VCaP (cell line): ENCODE data around the gene SEMA3G.

Source experiments
- H3K27ac ChIP-seq: fragments of 450-650 bp; 2 replicates; pipeline ENCODE4 v1.5.1; 2017
- TF ChIP-seq, protein P1 (sequence below): fragments of 450-650 bp; conservative IDR thresholded peaks from 2 replicates; pipeline ENCODE4 v1.5.1; 2017; ENCODE audit warnings: mild to moderate bottlenecking, moderate library complexity

Gene SEMA3G

DNA sequence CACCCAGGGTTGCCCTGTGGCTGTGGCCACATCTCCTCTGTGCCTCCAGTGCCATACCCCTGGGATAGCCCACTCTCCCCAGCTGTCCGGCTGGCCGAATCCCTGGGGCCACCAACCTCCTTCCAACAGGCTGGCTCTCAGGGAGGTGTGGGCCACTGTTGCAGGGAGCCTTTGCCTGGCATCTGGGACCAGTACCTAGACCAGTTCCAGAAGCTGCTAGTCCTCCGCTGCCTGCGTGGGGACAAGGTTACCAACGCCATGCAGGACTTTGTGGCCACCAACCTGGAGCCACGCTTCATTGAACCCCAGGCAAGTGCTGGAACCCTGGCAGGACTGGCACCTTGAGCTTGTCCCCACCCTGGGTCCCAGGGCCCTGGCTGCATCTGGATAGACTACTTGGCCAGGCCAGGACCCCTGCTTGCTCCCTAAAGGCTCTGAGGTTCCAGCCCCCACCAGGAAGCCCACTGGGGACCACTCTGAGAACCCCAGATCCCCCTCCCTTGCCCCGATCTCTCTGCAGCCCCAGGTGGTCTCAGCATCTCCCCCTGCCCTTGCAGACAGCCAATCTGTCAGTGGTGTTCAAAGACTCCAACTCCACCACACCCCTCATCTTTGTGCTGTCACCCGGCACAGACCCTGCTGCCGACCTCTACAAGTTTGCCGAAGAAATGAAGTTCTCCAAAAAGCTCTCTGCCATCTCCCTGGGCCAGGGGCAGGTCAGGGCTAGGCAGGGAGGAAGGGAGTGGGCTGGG is 50.0 kb downstream of the SEMA3G start:
- TF ChIP-seq, protein P1, sequence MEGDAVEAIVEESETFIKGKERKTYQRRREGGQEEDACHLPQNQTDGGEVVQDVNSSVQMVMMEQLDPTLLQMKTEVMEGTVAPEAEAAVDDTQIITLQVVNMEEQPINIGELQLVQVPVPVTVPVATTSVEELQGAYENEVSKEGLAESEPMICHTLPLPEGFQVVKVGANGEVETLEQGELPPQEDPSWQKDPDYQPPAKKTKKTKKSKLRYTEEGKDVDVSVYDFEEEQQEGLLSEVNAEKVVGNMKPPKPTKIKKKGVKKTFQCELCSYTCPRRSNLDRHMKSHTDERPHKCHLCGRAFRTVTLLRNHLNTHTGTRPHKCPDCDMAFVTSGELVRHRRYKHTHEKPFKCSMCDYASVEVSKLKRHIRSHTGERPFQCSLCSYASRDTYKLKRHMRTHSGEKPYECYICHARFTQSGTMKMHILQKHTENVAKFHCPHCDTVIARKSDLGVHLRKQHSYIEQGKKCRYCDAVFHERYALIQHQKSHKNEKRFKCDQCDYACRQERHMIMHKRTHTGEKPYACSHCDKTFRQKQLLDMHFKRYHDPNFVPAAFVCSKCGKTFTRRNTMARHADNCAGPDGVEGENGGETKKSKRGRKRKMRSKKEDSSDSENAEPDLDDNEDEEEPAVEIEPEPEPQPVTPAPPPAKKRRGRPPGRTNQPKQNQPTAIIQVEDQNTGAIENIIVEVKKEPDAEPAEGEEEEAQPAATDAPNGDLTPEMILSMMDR: no peak
- H3K27ac ChIP-seq: no peak overlapping the region

DNA sequence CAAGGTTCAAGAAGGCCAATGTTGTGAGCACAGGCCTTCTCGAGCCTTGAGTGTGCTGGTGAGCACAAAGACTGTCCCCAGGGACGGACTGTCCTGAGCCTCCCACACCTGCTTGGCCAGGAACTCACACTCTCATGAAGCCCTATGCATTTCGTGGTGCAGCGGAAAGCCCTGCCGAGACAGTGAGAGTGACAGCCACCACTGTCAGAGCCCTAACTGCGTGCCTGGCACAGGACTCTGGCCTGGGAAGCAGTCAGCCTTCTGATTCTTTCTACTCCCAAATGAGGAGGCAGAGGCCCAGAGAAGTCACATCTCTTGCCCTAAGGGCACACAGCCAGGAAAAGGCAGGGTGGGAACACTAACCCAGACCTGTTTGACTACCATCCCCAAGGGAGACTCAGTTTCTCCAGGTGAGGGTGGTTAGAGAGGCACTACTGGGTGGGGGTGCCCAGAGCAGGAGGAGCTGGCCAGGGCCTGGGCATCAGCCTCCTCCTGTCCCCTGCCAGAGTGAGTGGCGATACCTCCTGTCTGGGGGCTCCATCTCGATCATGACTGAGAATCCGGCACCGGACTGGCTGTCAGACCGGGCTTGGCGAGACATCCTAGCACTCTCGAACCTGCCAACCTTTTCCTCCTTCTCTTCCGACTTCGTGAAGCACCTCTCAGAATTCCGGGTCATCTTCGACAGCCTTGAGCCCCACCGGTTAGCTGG is 50.8 kb downstream of the SEMA3G start:
- TF ChIP-seq, protein P1: no peak
- H3K27ac ChIP-seq: no peak overlapping the region

DNA sequence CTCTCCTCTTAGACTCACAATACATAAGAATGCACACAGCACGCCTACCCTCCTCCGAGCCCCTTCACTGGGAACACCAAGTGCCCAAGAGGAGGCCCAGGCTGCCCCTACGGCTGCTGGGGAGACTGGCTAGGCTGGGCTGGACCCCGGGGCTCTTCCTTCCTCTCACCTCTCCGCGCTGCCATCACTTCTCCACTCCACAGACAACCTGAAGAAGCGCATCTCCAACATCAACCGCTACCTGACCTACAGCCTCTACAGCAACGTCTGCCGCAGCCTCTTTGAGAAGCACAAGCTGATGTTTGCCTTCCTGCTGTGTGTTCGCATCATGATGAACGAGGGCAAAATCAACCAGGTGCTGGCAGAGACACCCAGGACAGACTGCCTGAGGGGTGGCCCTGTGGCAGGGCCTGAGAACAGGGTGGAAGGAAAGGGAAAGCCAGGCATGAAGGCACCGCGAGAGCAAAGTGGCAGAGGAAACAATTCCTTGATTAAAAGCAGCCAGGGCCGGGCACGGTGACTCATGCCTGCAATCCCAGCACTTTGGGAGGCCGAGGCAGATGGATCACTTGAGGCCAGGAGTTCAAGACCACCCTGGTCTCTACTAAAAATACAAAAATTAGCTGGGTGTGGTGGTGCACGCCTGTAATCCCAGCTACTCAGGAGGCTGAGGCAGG is 51.6 kb downstream of the SEMA3G start:
- TF ChIP-seq, protein P1: no peak
- H3K27ac ChIP-seq: no peak overlapping the region

DNA sequence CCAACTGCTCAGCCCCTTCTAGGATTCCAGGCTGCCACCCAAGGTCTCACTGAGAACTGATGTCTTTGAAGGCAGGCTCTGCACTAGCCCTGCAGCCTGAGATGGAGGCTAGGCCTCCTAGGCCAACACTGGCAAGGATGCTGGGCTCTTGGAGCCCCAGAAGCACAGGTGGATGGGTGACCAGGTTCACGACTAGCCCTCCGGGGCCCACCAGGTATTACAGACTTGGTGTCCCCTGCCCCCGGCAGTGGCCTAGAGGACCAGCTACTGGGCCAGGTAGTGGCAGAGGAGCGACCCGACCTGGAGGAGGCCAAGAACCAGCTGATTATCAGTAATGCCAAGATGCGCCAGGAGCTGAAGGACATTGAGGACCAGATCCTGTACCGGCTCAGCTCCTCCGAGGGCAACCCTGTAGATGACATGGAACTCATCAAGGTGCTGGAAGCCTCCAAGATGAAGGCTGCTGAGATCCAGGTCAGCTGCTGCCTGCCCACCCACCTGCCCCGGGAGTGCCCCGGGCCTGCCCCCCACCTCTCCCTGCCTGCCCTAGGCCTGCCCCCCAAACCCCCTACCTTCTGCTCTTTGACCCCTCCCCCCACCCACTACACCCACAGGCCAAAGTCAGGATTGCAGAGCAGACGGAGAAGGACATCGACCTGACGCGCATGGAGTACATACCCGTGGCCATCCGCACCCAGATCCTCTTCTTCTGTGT is 52.5 kb downstream of the SEMA3G start:
- H3K27ac ChIP-seq: no peak overlapping the region
- TF ChIP-seq, protein P1: no peak

DNA sequence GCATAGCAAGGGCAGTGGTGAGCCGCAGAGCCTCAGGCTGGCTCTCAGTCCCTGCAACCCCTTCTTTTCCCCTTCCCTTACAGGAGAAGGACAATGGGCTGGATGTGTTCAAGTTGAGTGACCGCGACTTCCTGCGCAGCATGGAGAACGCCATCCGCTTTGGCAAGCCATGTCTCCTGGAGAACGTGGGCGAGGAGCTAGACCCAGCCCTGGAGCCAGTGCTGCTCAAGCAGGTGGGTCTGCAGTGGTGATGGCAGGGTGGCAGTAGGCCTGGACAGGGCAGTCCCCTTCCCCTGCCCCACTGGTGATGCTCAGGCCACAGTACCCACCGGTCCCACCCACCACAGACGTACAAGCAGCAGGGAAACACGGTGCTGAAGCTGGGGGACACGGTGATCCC is 53.8 kb downstream of the SEMA3G start:
- TF ChIP-seq, protein P1: no peak
- no peak overlapping the region for H3K27ac ChIP-seq

DNA sequence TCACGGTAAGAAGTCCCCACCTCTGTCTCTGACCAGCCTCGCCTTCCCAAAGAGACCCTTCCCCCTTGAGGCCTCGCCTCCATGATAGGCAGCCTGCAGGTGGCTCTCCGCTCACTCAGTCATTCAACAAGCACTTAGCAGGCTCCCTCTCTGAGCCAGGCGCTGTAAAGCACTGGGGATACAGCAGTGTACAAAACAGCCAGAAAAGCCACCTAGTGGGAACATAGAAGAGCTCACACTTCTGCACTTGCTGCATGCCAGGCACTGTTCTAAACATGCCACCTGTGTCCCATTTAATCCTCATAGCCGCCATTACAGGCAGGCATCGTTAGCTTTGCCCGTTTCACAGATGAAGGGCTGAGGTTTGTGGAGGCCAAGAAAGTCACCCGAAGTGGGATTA is 56.0 kb downstream of the SEMA3G start:
- H3K27ac ChIP-seq: no peak overlapping the region
- TF ChIP-seq, protein P1: peak; percentile 34
